GM10266 (cell line): Measurements from ENCODE around the gene PRSS33.

Source experiments
- DNase-seq: peaks from one replicate; pipeline ENCODE4 v3.0.0; 2012; ENCODE audit errors: extremely low spot score
- CTCF ChIP-seq: IDR thresholded peaks from 2 replicates; pipeline ENCODE4 v1.5.1; 2012; ENCODE audit warnings: mild to moderate bottlenecking, low read depth; ENCODE audit not compliant: control insufficient read depth, insufficient read depth; ENCODE audit errors: missing control alignments

PRSS33 gene

GRCh38 chr16:2745116-2745890, 42.1 kb downstream of the PRSS33 start:
- TF ChIP-seq CTCF, result no peak
- DNase-seq, result no peak

- TF ChIP-seq CTCF, result no peak
- DNase-seq, result no peak
Observed at GRCh38 chr16:2744711-2745110, 42.6 kb downstream of the PRSS33 start.

GRCh38 chr16:2743007-2743810, 44.2 kb downstream of the PRSS33 start:
- TF ChIP-seq CTCF, result no peak
- no peak for DNase-seq

DNA sequence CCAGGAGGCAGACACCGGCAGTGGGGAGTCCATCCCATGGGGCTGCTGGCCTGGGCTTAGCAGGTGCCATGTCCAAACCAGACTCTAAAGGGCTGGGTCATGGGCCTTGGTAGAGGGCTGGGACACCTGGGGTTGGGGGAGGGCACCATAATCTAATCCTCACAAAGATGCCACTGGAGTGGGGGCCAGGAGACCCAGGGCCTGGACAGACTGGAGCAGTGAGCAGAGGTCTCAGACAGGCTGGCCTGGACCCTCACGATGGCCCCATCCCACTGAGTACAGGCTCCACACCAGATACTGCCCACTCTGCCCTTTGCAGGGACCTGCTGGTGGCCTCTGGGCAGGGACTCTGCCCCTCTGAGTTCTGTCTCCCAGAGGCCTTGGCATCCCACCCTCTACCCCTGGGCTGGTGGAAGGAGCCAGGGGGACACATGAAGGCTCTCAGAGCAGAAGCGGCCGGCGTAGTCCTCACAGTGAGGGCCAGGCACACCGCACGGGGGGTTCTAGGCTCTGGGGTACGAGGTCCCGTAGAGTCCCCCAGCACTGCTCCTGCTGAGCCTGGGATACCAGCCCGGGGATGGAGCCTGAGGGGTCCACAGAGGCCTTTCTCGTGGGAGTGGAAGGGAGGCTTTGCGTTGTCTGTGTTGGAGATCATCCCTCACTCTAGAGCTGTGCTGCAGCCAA, 44.9 kb downstream of the PRSS33 start:
- no peak for DNase-seq
- TF ChIP-seq CTCF, result no peak

DNA sequence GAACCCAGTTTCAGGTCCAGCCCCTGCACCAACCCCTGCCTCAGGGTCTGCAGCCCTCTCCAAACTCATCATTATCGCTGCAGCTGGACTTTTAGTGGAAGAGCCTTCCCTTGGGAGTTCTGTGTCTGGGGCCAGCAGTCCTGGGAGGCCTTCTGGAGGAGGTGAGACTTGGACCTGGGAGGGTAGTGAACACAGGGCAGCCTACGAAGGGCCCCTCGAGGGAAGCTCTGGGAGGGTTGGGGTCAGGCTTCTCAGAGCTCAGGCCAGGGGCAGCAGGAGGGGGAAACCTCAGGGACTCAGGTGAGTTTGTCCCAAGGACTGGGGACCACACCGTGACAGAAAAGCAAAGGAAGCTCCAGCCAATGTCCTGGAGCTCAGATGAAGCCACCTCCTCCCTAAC, 46.2 kb downstream of the PRSS33 start:
- no peak for DNase-seq
- TF ChIP-seq CTCF, result no peak

- DNase-seq, result no peak
- no peak for TF ChIP-seq CTCF
Observed at GRCh38 chr16:2740476-2740875, 46.9 kb downstream of the PRSS33 start.
